ENCODE data around the gene FAM168A.

FAM168A gene

DNA sequence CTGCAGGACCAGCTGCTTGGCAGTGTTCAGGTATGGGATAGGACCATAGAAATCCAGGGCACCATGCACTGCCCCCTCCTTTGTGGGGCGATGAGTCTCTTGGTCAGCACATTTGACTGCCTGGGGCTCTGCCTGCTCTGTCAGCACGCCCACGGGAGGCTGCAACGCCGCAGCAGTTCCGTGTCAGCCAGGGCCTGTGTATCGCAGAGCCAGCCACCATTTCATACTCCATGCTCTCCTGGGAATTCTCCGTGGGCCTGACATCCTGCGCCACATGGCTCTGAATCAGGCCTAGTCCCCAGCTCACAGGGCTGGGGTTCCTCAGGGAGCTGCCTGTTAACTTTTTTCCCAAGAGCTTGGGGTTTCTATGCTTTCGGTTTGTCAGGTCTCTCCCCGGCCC, 238.6 kb downstream of the FAM168A start:
- peak; percentile 84 for DNase-seq (ENCODE audit: low read depth)
- H3K4me3 ChIP-seq (ENCODE audit: control insufficient read depth, low read depth, low read length): no peak overlapping the region
- TF ChIP-seq, protein P1, sequence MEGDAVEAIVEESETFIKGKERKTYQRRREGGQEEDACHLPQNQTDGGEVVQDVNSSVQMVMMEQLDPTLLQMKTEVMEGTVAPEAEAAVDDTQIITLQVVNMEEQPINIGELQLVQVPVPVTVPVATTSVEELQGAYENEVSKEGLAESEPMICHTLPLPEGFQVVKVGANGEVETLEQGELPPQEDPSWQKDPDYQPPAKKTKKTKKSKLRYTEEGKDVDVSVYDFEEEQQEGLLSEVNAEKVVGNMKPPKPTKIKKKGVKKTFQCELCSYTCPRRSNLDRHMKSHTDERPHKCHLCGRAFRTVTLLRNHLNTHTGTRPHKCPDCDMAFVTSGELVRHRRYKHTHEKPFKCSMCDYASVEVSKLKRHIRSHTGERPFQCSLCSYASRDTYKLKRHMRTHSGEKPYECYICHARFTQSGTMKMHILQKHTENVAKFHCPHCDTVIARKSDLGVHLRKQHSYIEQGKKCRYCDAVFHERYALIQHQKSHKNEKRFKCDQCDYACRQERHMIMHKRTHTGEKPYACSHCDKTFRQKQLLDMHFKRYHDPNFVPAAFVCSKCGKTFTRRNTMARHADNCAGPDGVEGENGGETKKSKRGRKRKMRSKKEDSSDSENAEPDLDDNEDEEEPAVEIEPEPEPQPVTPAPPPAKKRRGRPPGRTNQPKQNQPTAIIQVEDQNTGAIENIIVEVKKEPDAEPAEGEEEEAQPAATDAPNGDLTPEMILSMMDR (conservative IDR thresholded peaks at IDR 0.05; ENCODE audit: control insufficient read depth, insufficient read depth, low read depth, low read length): no peak

DNA sequence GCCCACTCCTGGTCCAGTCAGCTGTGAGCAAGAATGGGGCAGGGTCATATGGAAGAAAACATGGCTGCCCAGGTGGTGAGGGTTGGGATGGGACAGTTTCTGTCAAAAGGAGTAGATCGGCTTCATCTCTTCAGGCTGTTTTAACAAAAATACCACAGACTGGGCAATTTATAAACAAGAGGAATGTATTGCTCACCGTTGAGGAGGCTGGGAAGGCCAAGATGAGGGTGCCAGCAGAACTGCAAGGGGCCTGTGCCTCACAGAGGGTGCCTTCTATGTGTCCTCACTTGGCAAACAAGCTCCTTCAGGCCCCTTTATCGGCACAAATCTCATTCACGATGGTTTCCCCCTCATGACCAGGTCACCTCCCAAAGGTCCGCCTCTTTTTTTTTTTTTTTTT, 239.8 kb downstream of the FAM168A start:
- DNase-seq (ENCODE audit: low read depth): no peak
- H3K4me3 ChIP-seq (ENCODE audit: control insufficient read depth, low read depth, low read length): no peak overlapping the region
- TF ChIP-seq, protein P1 (conservative IDR thresholded peaks at IDR 0.05; ENCODE audit: control insufficient read depth, insufficient read depth, low read depth, low read length): no peak

DNA sequence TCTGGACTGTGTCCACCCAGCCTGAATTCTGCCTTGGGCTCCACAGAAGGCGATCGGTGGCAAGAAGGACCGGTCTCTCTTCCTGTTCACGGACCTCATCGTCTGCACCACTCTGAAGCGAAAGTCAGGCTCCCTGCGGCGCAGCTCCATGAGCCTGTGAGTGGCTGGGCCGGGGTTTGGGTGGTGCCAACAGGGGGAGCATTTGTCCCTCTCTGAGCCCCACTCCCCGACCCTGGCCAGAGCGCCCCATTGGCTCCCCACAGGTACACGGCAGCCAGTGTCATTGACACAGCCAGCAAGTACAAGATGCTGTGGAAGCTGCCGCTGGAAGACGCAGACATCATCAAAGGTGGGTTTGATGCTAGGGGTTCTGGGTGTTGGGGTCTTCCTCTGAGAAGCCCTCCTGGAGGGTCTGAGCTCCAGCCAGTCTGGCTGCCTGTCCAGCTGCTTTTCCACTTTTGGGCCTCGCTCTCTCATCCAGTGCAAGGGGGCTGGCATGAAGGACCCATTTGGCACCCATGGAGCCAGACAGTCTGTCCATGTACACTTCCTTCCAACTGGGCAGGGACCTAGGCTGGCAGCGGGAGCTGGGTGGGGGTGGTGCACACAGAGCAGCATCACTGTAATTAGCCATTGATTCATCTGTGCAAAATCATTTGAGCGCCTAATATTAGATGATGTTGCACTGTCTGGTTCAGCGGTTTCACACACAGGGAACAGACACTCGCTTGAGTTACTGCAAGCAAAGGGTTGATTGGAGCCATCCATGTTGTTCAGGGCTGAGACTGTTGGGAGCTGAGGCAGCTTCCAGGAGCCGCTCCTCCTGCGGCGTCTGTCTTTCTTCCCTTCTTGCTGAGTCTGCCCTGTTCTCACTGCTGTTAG, 240.7 kb downstream of the FAM168A start:
- TF ChIP-seq, protein P1 (conservative IDR thresholded peaks at IDR 0.05; ENCODE audit: control insufficient read depth, insufficient read depth, low read depth, low read length): no peak
- no peak overlapping the region for H3K4me3 ChIP-seq (ENCODE audit: control insufficient read depth, low read depth, low read length)
- DNase-seq (ENCODE audit: low read depth): no peak

DNA sequence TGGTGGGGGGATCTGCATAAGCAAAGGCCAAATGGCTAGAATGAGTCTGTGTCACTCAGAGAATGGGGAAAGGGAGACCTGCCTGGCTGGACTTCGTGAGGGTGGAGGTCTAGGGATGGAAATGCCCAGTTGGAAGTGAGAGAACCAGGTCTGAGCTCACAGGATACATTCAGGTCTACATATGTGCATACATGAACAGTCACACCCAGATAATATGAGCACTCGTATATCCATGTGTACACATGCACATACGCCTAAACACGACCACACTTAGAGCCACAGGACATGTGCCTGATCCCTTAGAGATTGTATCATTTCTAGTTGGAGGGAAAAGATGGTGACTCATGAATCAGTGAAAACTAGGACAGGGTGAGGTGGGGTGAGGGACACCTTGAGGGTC, 242.8 kb downstream of the FAM168A start:
- TF ChIP-seq, protein P1 (conservative IDR thresholded peaks at IDR 0.05; ENCODE audit: control insufficient read depth, insufficient read depth, low read depth, low read length): no peak
- no peak overlapping the region for H3K4me3 ChIP-seq (ENCODE audit: control insufficient read depth, low read depth, low read length)
- DNase-seq (ENCODE audit: low read depth): no peak

DNA sequence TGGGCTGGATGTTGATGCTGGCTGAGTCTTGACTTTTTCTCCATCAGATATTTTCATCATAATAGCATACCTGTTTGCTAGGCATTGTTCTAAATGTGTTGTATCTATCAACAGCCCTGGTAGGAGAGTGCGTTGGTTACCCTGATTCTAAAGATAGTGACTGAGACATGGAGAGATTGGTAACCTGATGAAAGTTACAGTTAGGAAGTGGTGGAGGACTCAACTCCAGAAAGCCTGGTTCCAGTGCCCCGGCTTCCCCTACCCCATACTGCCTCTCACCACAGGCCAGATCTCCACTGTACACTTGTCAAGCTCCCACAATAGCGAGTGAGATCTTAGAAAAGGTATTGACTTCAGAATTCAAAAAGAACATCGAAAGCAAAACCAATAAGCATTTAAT, 244.5 kb downstream of the FAM168A start:
- H3K4me3 ChIP-seq (ENCODE audit: control insufficient read depth, low read depth, low read length): no peak overlapping the region
- no peak for DNase-seq (ENCODE audit: low read depth)
- TF ChIP-seq, protein P1 (conservative IDR thresholded peaks at IDR 0.05; ENCODE audit: control insufficient read depth, insufficient read depth, low read depth, low read length): no peak

DNA sequence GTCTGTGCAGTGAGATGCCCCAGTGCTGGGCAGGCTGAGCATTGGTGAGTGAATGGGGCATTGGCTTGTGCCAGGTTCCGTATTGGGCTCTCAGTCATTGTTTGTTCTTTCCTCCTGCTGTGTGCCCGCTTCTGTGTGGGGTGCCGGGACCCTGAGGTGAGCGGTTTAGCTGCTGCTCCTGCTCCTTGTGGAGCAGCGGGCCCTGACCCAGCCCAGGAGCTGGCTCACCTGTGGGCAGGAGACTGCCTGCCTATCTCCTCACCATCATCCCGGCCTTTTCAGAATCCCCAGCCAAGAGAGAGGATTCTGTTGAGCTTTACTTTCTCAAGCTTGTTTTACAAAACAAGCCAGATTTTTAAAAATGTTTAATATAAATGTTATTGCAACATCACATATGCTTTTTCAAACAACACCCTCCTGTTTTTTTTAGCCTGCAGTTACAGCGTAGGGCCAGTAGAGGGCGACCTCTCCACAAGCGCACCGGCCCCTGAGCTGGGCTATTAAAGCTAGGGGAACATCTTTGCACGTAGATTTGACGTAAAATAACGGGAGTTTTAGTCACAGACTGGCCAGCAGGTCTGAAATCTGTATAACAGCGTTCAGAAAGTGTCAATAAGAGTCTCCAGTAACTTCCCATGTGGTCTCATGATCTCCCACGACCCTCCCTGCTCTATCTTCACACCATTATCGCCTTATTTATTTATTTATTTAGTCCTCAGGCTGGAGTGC, 246.8 kb downstream of the FAM168A start:
- TF ChIP-seq, protein P1 (conservative IDR thresholded peaks at IDR 0.05; ENCODE audit: control insufficient read depth, insufficient read depth, low read depth, low read length): peak; percentile 98
- H3K4me3 ChIP-seq (ENCODE audit: control insufficient read depth, low read depth, low read length): no peak overlapping the region
- peak; percentile 85 for DNase-seq (ENCODE audit: low read depth)
